Keratinocyte (primary cell): Measurements from ENCODE around the gene TEX53. TPM values are rescaled to one million over a fixed set of nuclear protein-coding genes. Genes with fewer than 3 reads are reported as not detected.

Experiments
- DNase-seq: peaks from one replicate; pipeline ENCODE4 v3.0.0-alpha.2; 2011; ENCODE audit warnings: low read depth, missing footprints, low spot score
- FAIRE-seq: peaks from 2 replicates; lab custom pipeline; 2011; peaks lifted over from hg19 to GRCh38; lab: Jason Lieb, UNC
- H2AFZ ChIP-seq: 2 replicates; pipeline ENCODE4 v1.6.0; 2012; ENCODE audit warnings: low read length, control low read depth, inconsistent platforms; ENCODE audit not compliant: control insufficient read depth
- H3K27ac ChIP-seq: 2 replicates; pipeline ENCODE4 v1.5.1; 2011; ENCODE audit warnings: low read length; ENCODE audit not compliant: control insufficient read depth, insufficient read depth
- H3K27me3 ChIP-seq: 3 replicates; pipeline ENCODE4 v1.6.0; 2011; ENCODE audit warnings: low read length; ENCODE audit not compliant: control insufficient read depth, insufficient read depth; ENCODE audit errors: extremely low read depth
- H3K36me3 ChIP-seq, 2 experiments: 2 replicates in 1 of 2; 3 replicates in 1 of 2; pipeline ENCODE4 v1.5.1; 2011; ENCODE audit warnings: low read length in 2 of 2, mild to moderate bottlenecking in 1 of 2; ENCODE audit not compliant: control insufficient read depth in 2 of 2, insufficient read depth in 2 of 2; ENCODE audit errors: extremely low read depth in 1 of 2
- H3K4me1 ChIP-seq: 3 replicates; pipeline ENCODE4 v1.5.1; 2011; ENCODE audit warnings: low read length; ENCODE audit not compliant: control insufficient read depth, insufficient read depth; ENCODE audit errors: extremely low read depth
- H3K4me2 ChIP-seq: 3 replicates; pipeline ENCODE4 v1.6.0; 2011; ENCODE audit warnings: low read depth, low read length; ENCODE audit not compliant: control insufficient read depth, insufficient read depth; ENCODE audit errors: extremely low read depth
- H3K4me3 ChIP-seq, 3 experiments: fragments of 200-600 bp in 1 of 3; sonication (generic) in 1 of 3; 2 replicates in 2 of 3; 3 replicates in 1 of 3; pipeline ENCODE4 v1.5.1; 2011 to 2016; ENCODE audit warnings: low read length in 3 of 3, mild to moderate bottlenecking in 3 of 3, control low read depth in 2 of 3, inconsistent platforms in 1 of 3, low read depth in 1 of 3, mixed read lengths in 1 of 3, mixed run types in 1 of 3, moderate library complexity in 1 of 3; ENCODE audit not compliant: control insufficient read depth in 2 of 3, insufficient read depth in 2 of 3; ENCODE audit errors: extremely low read depth in 1 of 3
- H3K79me2 ChIP-seq: 2 replicates; pipeline ENCODE4 v1.6.0; 2012; ENCODE audit warnings: low read length; ENCODE audit not compliant: control insufficient read depth, insufficient read depth
- H3K9ac ChIP-seq: 3 replicates; pipeline ENCODE4 v1.6.0; 2011; ENCODE audit warnings: low read length; ENCODE audit not compliant: control insufficient read depth, insufficient read depth; ENCODE audit errors: extremely low read depth
- H3K9me1 ChIP-seq: 3 replicates; pipeline ENCODE4 v1.6.0; 2011; ENCODE audit warnings: low read length; ENCODE audit not compliant: control insufficient read depth, insufficient read depth; ENCODE audit errors: extremely low read depth
- H3K9me3 ChIP-seq: 2 replicates; pipeline ENCODE4 v1.5.1; 2012; ENCODE audit warnings: low read depth, low read length; ENCODE audit not compliant: control insufficient read depth
- H4K20me1 ChIP-seq: 3 replicates; pipeline ENCODE4 v1.6.0; 2011; ENCODE audit warnings: low read length; ENCODE audit not compliant: control insufficient read depth, insufficient read depth; ENCODE audit errors: extremely low read depth
- EZH2 ChIP-seq: IDR thresholded peaks from one replicate; pipeline ENCODE4 v1.6.1; 2012; ENCODE audit warnings: inconsistent platforms, mild to moderate bottlenecking, low read length, moderate library complexity
- dilution Hi-C: fragments of 300-500 bp; cut with MboI; formaldehyde crosslinking; loops from one replicate; pipeline ENCODE4 v1.7.0; 2020; ENCODE audit warnings: low sequenced_read_pairs; ENCODE audit not compliant: extremely low pct_ligation_motif_present
- polyA plus RNA-seq, 5 experiments: library from polyadenylated mRNA; depleted of rRNA in 3 of 5; stranded (reverse) in 3 of 5; stranded (forward) in 1 of 5; unstranded in 1 of 5; fragments of >200 nt; gene quantifications; 1 replicate in 1 of 5; 2 replicates in 3 of 5; 3 replicates in 1 of 5; pipeline versions ENCODE4 v1.2.1 to v1.2.3, GENCODE V29; 2011 to 2012; ENCODE audit warnings: missing spikeins in 2 of 5, low read depth in 1 of 5, low replicate concordance in 1 of 5
- TF ChIP-seq, protein P1 (sequence below), 3 experiments: IDR thresholded peaks in 1 of 3; conservative IDR thresholded peaks in 1 of 3; optimal IDR thresholded peaks in 1 of 3; 2 replicates in 2 of 3; 3 replicates in 1 of 3; pipeline versions ENCODE3 to v1.5.1; 2011; ENCODE audit warnings: low read length in 3 of 3, mild to moderate bottlenecking in 3 of 3, moderate library complexity in 2 of 3, control low read depth in 1 of 3, inconsistent platforms in 1 of 3; ENCODE audit not compliant: insufficient read depth in 2 of 3; ENCODE audit errors: extremely low read depth in 1 of 3

TEX53 gene
- polyA plus RNA-seq, 1 donor (not counting 4 experiments of a cell fraction or from before 2014, with no cell fraction given), result not detected

DNA sequence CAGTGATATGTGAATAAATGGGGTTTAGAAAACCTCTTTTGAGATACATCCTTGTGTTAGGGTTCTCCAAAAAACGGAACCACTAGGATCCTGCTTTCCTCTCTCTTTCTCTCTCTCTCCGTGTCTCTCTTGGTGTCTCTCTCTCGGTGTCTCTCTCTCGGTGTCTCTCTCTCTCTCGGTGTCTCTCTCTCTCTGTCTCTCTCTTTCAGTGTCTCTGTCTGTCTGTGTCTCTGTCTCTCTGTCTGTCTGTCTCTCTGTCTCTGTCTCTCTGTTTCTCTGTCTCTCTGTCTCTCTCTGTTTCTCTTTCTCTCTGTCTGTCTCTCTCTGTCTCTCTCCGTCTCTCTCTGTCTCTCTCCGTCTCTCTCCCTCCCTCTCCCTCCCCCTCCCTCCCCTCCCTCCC lies 32.2 kb upstream of the TEX53 start:
- no peak overlapping the region for H3K9ac ChIP-seq
- no peaks in the 10 kb centered on the region for H4K20me1 ChIP-seq
- no peaks in the 10 kb centered on the region for H3K36me3 ChIP-seq
- no peaks in the 10 kb centered on the region for H3K79me2 ChIP-seq
- TF ChIP-seq EZH2, result no peak
- TF ChIP-seq, protein P1, sequence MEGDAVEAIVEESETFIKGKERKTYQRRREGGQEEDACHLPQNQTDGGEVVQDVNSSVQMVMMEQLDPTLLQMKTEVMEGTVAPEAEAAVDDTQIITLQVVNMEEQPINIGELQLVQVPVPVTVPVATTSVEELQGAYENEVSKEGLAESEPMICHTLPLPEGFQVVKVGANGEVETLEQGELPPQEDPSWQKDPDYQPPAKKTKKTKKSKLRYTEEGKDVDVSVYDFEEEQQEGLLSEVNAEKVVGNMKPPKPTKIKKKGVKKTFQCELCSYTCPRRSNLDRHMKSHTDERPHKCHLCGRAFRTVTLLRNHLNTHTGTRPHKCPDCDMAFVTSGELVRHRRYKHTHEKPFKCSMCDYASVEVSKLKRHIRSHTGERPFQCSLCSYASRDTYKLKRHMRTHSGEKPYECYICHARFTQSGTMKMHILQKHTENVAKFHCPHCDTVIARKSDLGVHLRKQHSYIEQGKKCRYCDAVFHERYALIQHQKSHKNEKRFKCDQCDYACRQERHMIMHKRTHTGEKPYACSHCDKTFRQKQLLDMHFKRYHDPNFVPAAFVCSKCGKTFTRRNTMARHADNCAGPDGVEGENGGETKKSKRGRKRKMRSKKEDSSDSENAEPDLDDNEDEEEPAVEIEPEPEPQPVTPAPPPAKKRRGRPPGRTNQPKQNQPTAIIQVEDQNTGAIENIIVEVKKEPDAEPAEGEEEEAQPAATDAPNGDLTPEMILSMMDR (optimal IDR thresholded peaks at IDR 0.05 in 1 of 3, IDR thresholded peaks at IDR 0.05 in 1 of 3, conservative IDR thresholded peaks at IDR 0.05 in 1 of 3; ENCODE audit: extremely low read depth in 1 of 3, insufficient read depth in 2 of 3, low read length in 3 of 3), result no peak
- no peaks in the 10 kb centered on the region for H3K9me1 ChIP-seq
- FAIRE-seq (no peak), DNase-seq (no peak)
- no peaks in the 10 kb centered on the region for H3K27me3 ChIP-seq
- no peak overlapping the region for H3K4me2 ChIP-seq
- no peak overlapping the region for H2AFZ ChIP-seq
- dilution Hi-C loops, result loop anchor here (25.0 kb wide), 1 partner anchor 322 kb away; no protein-coding TSS in a partner anchor
- H3K9me3 ChIP-seq, result no peaks in the 10 kb centered on the region
- H3K4me1 ChIP-seq, result peaks cover 42% of the 10 kb centered on the region
- H3K27ac ChIP-seq, result no peak overlapping the region
- no peak overlapping the region for H3K4me3 ChIP-seq

DNA sequence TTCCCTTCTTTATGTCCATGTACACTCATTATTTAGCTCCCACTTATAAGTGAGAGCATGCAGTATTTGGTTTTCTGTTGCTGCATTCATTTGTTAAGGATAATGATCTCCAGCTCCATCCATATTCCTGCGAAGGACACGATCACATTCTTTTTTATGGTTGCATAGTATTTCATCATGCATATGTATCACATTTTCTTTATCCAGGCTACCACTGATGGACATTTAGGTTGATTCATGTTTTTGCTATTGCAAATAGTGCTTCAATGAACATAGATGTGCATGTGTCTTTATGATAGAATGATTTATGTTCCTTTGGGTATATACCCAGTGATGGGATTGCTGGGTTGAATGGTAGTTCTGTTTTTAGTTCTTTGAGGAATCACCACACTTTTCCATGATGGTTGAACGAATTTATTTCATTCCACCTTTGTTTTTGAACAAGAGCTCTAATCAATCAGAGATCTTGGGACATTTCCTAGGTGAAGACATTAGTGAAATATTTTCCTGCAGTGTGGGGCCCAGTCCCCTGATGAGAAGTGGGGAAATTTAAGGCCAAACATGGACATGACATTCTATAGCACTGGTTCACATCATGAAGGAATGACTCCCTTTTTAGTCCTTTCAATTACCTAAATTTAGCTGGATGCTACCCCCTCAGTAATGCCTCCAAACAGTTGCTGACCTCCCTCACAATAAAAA lies 31.5 kb upstream of the TEX53 start:
- H3K79me2 ChIP-seq, result no peaks in the 10 kb centered on the region
- TF ChIP-seq EZH2, result no peak
- TF ChIP-seq, protein P1 (optimal IDR thresholded peaks at IDR 0.05 in 1 of 3, IDR thresholded peaks at IDR 0.05 in 1 of 3, conservative IDR thresholded peaks at IDR 0.05 in 1 of 3; ENCODE audit: extremely low read depth in 1 of 3, insufficient read depth in 2 of 3, low read length in 3 of 3), result no peak
- H3K9ac ChIP-seq, result no peak overlapping the region
- DNase-seq (no peak), FAIRE-seq (no peak)
- no peaks in the 10 kb centered on the region for H4K20me1 ChIP-seq
- no peaks in the 10 kb centered on the region for H3K27me3 ChIP-seq
- no peaks in the 10 kb centered on the region for H3K36me3 ChIP-seq
- dilution Hi-C loops, result loop anchor here (25.0 kb wide), 1 partner anchor 323 kb away; no protein-coding TSS in a partner anchor
- peaks cover 35% of the 10 kb centered on the region for H3K4me1 ChIP-seq
- no peak overlapping the region for H3K4me2 ChIP-seq
- H2AFZ ChIP-seq, result no peak overlapping the region
- no peak overlapping the region for H3K4me3 ChIP-seq
- no peak overlapping the region for H3K27ac ChIP-seq
- no peaks in the 10 kb centered on the region for H3K9me3 ChIP-seq
- H3K9me1 ChIP-seq, result no peaks in the 10 kb centered on the region
